Liver (tissue), 9 donors: ENCODE measurements around the gene PLD4. TPM values are rescaled to one million over a fixed set of nuclear protein-coding genes. Genes with fewer than 3 reads are reported as not detected.
"Not testable (repeated sequence)": the region's sequence is repeated elsewhere in the genome, so short reads cannot be mapped to it uniquely, and the experiment has no call there.

ENCODE experiments used
- DNase-seq: peaks from one replicate; pipeline ENCODE4 v3.0.0-alpha.2; 2017; ENCODE audit warnings: low spot score
- H3K27ac ChIP-seq, 2 donors: one replicate each; pipeline ENCODE4 v1.7.0; 2013; ENCODE audit warnings: inconsistent platforms in 2 of 2, low read length in 2 of 2, control low read depth in 1 of 2, low read depth in 1 of 2, mild to moderate bottlenecking in 1 of 2
- H3K27me3 ChIP-seq, 4 donors: one replicate each; pipeline versions ENCODE4 v1.6.1 to v1.7.0; 2013; ENCODE audit warnings: low read length in 3 of 4, inconsistent platforms in 1 of 4, mild to moderate bottlenecking in 1 of 4, moderate library complexity in 1 of 4; ENCODE audit not compliant: control insufficient read depth in 4 of 4, insufficient read depth in 4 of 4
- H3K36me3 ChIP-seq, 4 donors: one replicate each; pipeline versions ENCODE4 v1.6.1 to v1.7.0; 2013; ENCODE audit warnings: low read length in 3 of 4, mild to moderate bottlenecking in 3 of 4, low read depth in 1 of 4, moderate library complexity in 1 of 4; ENCODE audit not compliant: control insufficient read depth in 4 of 4, insufficient read depth in 3 of 4
- H3K4me1 ChIP-seq, 4 donors: one replicate each; pipeline versions ENCODE4 v1.6.1 to v1.7.0; 2013; ENCODE audit warnings: low read length in 3 of 4, mild to moderate bottlenecking in 3 of 4, moderate library complexity in 1 of 4; ENCODE audit not compliant: control insufficient read depth in 4 of 4, insufficient read depth in 4 of 4
- H3K4me3 ChIP-seq, 3 donors: one replicate each; pipeline versions ENCODE4 v1.6.1 to v1.7.0; 2013; ENCODE audit warnings: low read length in 3 of 3, control low read depth in 1 of 3, low read depth in 1 of 3, mild to moderate bottlenecking in 1 of 3
- H3K9ac ChIP-seq, 2 donors: one replicate each; pipeline ENCODE4 v1.7.0; 2013; ENCODE audit warnings: low read length in 2 of 2, mild to moderate bottlenecking in 2 of 2, moderate library complexity in 2 of 2, control low read depth in 1 of 2, low read depth in 1 of 2
- H3K9me3 ChIP-seq, 4 donors: one replicate each; pipeline versions ENCODE4 v1.6.1 to v1.7.0; 2013; ENCODE audit warnings: low read length in 3 of 4; ENCODE audit not compliant: control insufficient read depth in 4 of 4
- FOXA1 ChIP-seq: IDR thresholded peaks from 2 replicates; pipeline ENCODE4 v1.6.1; 2016; ENCODE audit warnings: antibody characterized with exemption
- HNF4A ChIP-seq, 2 donors: conservative IDR thresholded peaks; 2 replicates each; pipeline ENCODE4 v1.6.1; 2016; ENCODE audit warnings: antibody characterized with exemption in 2 of 2, mild to moderate bottlenecking in 2 of 2
- MAX ChIP-seq: IDR thresholded peaks from 2 replicates; pipeline ENCODE4 v1.6.1; 2016; ENCODE audit warnings: antibody characterized with exemption
- TAF1 ChIP-seq: conservative IDR thresholded peaks from 2 replicates; pipeline ENCODE4 v1.6.1; 2016; ENCODE audit warnings: antibody characterized with exemption, mild to moderate bottlenecking
- YY1 ChIP-seq: IDR thresholded peaks from 2 replicates; pipeline ENCODE4 v1.6.1; 2016; ENCODE audit warnings: antibody characterized with exemption, mild to moderate bottlenecking
- WGBS: extraction: QIAGEN DNeasy Blood & Tissue Kit; methylation state at CpG from one replicate; pipeline ENCODE4 v1.1.7; 2013; 5-methylcytosine and 5-hydroxymethylcytosine counted together
- polyA plus RNA-seq, 2 donors: library from polyadenylated mRNA; stranded (reverse) in 1 of 2; unstranded in 1 of 2; fragments of 200-250 nt in 1 of 2; fragments of >200 nt in 1 of 2; fragmentation: Nextera tagmentation in 1 of 2; extraction: Ambion mirVana in 1 of 2; gene quantifications; one replicate each; pipeline versions ENCODE4 v1.2.1 to v1.2.3, GENCODE V29; 2013 to 2015
- total RNA-seq, 2 donors: library from RNA; depleted of rRNA; stranded (reverse); fragments of >200 nt; gene quantifications; one replicate each; pipeline ENCODE4 v1.2.3, GENCODE V29; 2014
- TF ChIP-seq, protein P1 (sequence below): fragments of 150-350 bp; IDR thresholded peaks from 2 replicates; pipeline ENCODE4 v1.5.1; 2017; ENCODE audit warnings: improper control_type of control experiment, low read depth, low read length; ENCODE audit not compliant: missing input control
- TF ChIP-seq, protein P2 (sequence below): IDR thresholded peaks from 2 replicates; pipeline ENCODE4 v1.6.1; 2016; ENCODE audit warnings: antibody characterized with exemption, mild to moderate bottlenecking
- donor health status: healthy.
- donor health status: healthy.
- donor health status: healthy.
- donor health status: healthy.
- donor health status: healthy.

PLD4 gene
- total and polyA plus RNA-seq, 4 donors = under 0.01 to 14.5 (median 0.35) TPM

GRCh38 chr14:104948736-104949031, 24.0 kb downstream of the PLD4 start (continued):
- TF ChIP-seq, protein P1, sequence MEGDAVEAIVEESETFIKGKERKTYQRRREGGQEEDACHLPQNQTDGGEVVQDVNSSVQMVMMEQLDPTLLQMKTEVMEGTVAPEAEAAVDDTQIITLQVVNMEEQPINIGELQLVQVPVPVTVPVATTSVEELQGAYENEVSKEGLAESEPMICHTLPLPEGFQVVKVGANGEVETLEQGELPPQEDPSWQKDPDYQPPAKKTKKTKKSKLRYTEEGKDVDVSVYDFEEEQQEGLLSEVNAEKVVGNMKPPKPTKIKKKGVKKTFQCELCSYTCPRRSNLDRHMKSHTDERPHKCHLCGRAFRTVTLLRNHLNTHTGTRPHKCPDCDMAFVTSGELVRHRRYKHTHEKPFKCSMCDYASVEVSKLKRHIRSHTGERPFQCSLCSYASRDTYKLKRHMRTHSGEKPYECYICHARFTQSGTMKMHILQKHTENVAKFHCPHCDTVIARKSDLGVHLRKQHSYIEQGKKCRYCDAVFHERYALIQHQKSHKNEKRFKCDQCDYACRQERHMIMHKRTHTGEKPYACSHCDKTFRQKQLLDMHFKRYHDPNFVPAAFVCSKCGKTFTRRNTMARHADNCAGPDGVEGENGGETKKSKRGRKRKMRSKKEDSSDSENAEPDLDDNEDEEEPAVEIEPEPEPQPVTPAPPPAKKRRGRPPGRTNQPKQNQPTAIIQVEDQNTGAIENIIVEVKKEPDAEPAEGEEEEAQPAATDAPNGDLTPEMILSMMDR = no peak

- H3K4me3 ChIP-seq, H3K27me3 ChIP-seq, DNase-seq, H3K4me1 ChIP-seq, H3K27ac ChIP-seq, H3K36me3 ChIP-seq, H3K9ac ChIP-seq, H3K9me3 ChIP-seq: not testable (repeated sequence)
- WGBS = 94% methylated on average over 22 of the region's 24 CpGs
These were observed 24.8 kb downstream of the PLD4 start for GRCh38 chr14:104949406-104949955.

DNA sequence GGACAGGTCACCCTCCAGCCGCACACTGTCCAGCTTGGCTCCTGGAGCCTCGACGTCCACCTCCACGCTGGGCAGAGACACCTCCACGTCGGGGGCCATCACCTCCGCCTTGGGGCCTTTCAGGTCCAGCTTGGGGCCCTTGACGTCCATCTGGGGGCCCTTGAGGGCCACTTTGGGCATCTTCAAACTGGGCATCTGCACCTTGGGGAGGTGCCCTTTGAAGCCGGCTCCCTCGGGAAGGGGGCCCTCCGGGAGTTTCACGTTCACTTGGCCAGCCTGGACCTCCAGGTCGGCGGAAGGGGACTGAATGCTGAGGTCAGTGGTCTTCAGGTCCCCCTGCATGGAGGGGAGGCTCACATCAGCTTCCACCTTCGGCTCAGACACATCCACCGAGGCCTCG, 25.3 kb downstream of the PLD4 start:
- Histone ChIP-seq H3K27ac (no peak overlapping the region), H3K9ac (no peak overlapping the region), H3K27me3 (no peaks in the 10 kb centered on the region), H3K9me3 (no peaks in the 10 kb centered on the region), H3K4me3 (no peak overlapping the region), H3K4me1 (no peaks in the 10 kb centered on the region), H3K36me3 (no peaks in the 10 kb centered on the region)
- no peak for DNase-seq
- WGBS = 90% methylated on average over 17 of the region's 17 CpGs
- TF ChIP-seq, protein P2, sequence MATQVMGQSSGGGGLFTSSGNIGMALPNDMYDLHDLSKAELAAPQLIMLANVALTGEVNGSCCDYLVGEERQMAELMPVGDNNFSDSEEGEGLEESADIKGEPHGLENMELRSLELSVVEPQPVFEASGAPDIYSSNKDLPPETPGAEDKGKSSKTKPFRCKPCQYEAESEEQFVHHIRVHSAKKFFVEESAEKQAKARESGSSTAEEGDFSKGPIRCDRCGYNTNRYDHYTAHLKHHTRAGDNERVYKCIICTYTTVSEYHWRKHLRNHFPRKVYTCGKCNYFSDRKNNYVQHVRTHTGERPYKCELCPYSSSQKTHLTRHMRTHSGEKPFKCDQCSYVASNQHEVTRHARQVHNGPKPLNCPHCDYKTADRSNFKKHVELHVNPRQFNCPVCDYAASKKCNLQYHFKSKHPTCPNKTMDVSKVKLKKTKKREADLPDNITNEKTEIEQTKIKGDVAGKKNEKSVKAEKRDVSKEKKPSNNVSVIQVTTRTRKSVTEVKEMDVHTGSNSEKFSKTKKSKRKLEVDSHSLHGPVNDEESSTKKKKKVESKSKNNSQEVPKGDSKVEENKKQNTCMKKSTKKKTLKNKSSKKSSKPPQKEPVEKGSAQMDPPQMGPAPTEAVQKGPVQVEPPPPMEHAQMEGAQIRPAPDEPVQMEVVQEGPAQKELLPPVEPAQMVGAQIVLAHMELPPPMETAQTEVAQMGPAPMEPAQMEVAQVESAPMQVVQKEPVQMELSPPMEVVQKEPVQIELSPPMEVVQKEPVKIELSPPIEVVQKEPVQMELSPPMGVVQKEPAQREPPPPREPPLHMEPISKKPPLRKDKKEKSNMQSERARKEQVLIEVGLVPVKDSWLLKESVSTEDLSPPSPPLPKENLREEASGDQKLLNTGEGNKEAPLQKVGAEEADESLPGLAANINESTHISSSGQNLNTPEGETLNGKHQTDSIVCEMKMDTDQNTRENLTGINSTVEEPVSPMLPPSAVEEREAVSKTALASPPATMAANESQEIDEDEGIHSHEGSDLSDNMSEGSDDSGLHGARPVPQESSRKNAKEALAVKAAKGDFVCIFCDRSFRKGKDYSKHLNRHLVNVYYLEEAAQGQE = no peak
- TF ChIP-seq HNF4A (conservative IDR thresholded peaks at IDR 0.05) (no peak), TAF1 (no peak), MAX (no peak), YY1 (no peak), FOXA1 (no peak)

- H3K36me3 ChIP-seq, H3K4me3 ChIP-seq, H3K27ac ChIP-seq, H3K9ac ChIP-seq, H3K27me3 ChIP-seq, H3K4me1 ChIP-seq, DNase-seq, H3K9me3 ChIP-seq: not testable (repeated sequence)
- 94% methylated on average over 15 of the region's 15 CpGs for WGBS
These were observed 26.0 kb downstream of the PLD4 start for GRCh38 chr14:104950701-104951100.

- not testable (repeated sequence) for DNase-seq
These were observed 27.4 kb downstream of the PLD4 start for GRCh38 chr14:104951863-104952657.

More at GRCh38 chr14:104951863-104952657, 27.4 kb downstream of the PLD4 start:
- 88% methylated on average over 28 of the region's 28 CpGs for WGBS
- not testable (repeated sequence) for H3K9me3 ChIP-seq, H3K9ac ChIP-seq, H3K27me3 ChIP-seq, H3K4me3 ChIP-seq, H3K36me3 ChIP-seq, H3K27ac ChIP-seq, H3K4me1 ChIP-seq
